H7 (cell line): ENCODE results near the gene SLC29A1. TPM values are rescaled to one million over a fixed set of nuclear protein-coding genes. Genes with fewer than 3 reads are reported as not detected.

Source experiments
- DNase-seq: peaks from one replicate; pipeline ENCODE4 v3.0.0; 2012
- H3K27me3 ChIP-seq: 2 replicates; pipeline ENCODE4 v1.6.0; 2011; ENCODE audit warnings: mild to moderate bottlenecking, low read length; ENCODE audit not compliant: control insufficient read depth, insufficient read depth
- H3K36me3 ChIP-seq: replicated peaks from 2 replicates; pipeline ENCODE4 v1.5.1; 2011; ENCODE audit warnings: low read length; ENCODE audit not compliant: control insufficient read depth, insufficient read depth
- H3K4me3 ChIP-seq: 2 replicates; pipeline ENCODE4 v1.5.1; 2011; ENCODE audit warnings: low read depth, mild to moderate bottlenecking, control low read depth, low read length, moderate library complexity; ENCODE audit not compliant: insufficient read depth
- total RNA-seq: library from RNA; depleted of rRNA; stranded (reverse); fragments of >200 nt; shearing (Covaris generic); gene quantifications from 2 replicates; pipeline ENCODE4 v1.2.3, GENCODE V29; 2014

The SLC29A1 gene
- total RNA-seq, 1 experiment from 2014 or later = 68.6 TPM

DNA sequence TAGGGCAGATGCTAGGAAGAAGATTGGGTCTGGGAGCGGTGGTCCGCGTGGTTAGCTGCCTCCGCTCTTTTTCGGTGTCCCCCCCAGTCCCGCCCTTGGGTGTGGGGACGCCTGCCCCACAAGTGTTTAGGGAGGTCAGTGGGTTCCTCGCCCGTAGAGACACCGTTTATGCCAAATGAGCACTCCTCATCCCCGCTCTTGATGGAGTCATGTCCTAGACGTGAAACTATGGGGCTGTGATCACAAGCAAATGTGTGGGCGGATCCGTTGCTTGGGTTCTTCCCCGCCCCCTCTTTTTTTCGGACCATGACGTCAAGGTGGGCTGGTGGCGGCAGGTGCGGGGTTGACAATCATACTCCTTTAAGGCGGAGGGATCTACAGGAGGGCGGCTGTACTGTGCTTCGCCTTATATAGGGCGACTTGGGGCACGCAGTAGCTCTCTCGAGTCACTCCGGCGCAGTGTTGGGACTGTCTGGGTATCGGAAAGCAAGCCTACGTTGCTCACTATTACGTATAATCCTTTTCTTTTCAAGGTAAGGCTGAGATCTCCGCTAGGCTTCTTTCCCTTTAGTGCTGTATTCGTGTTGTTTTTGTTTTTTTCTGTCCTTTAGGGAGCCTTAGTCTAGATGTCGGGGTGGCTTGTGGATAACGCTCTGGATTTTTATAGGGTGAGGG lies 23.4 kb downstream of the SLC29A1 start, which contains the start of gene HSP90AB1:
TSS of gene HSP90AB1 (plus strand) at position 439 of the 675 bp plus-strand sequence. CDS start 1,529 bp downstream, outside the sequence.
- peaks cover 32% of the 10 kb centered on the region for H3K36me3 ChIP-seq
- H3K4me3 ChIP-seq = peak within 1 kb of the TSS; percentile 96
- DNase-seq = peak; percentile 97
- H3K27me3 ChIP-seq = no peaks in the 10 kb centered on the region

GRCh38 chr6:44247338-44248302 lies 24.2 kb downstream of the SLC29A1 start:
- H3K36me3 ChIP-seq = peaks cover 39% of the 10 kb centered on the region
- peak; percentile 74 for DNase-seq
- no peaks in the 10 kb centered on the region for H3K27me3 ChIP-seq
- H3K4me3 ChIP-seq = peak overlapping the region; percentile 96

DNA sequence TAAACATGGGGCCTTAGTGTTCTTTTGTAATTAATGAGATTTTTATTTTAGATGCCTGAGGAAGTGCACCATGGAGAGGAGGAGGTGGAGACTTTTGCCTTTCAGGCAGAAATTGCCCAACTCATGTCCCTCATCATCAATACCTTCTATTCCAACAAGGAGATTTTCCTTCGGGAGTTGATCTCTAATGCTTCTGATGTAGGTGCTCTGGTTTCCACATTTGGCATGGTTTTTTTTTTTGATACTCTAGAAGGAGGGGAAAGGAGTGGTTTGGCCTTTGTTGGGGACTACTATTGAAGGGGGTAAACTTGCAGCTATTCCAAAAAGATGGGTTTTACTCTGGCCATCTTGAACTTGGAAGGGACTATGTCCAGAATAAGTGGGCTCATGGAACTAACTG lies 25.2 kb downstream of the SLC29A1 start:
- Histone ChIP-seq H3K36me3 (peaks cover 48% of the 10 kb centered on the region), H3K27me3 (no peaks in the 10 kb centered on the region), H3K4me3 (peak overlapping the region; percentile 96)
- DNase-seq = no peak

GRCh38 chr6:44249082-44249748 lies 25.8 kb downstream of the SLC29A1 start:
- Histone ChIP-seq H3K27me3 (no peaks in the 10 kb centered on the region), H3K36me3 (peaks cover 54% of the 10 kb centered on the region), H3K4me3 (no peak overlapping the region)
- no peak for DNase-seq

- peaks cover 63% of the 10 kb centered on the region for H3K36me3 ChIP-seq
- H3K4me3 ChIP-seq = no peak overlapping the region
Observed at GRCh38 chr6:44250067-44250717, 26.8 kb downstream of the SLC29A1 start.

GRCh38 chr6:44250718-44251123 lies 27.3 kb downstream of the SLC29A1 start:
- Histone ChIP-seq H3K36me3 (peaks cover 67% of the 10 kb centered on the region), H3K4me3 (no peak overlapping the region)
- DNase-seq = no peak

More at GRCh38 chr6:44250067-44250717, 26.8 kb downstream of the SLC29A1 start:
- H3K27me3 ChIP-seq = no peaks in the 10 kb centered on the region
- DNase-seq = no peak

GRCh38 chr6:44251576-44252524 lies 28.5 kb downstream of the SLC29A1 start:
- no peak for DNase-seq
- no peaks in the 10 kb centered on the region for H3K27me3 ChIP-seq
- H3K4me3 ChIP-seq = no peak overlapping the region
- peaks cover 67% of the 10 kb centered on the region for H3K36me3 ChIP-seq

More at GRCh38 chr6:44250718-44251123, 27.3 kb downstream of the SLC29A1 start:
- no peaks in the 10 kb centered on the region for H3K27me3 ChIP-seq

GRCh38 chr6:44253307-44254101 lies 30.1 kb downstream of the SLC29A1 start:
- no peak for DNase-seq
- no peaks in the 10 kb centered on the region for H3K27me3 ChIP-seq
- H3K4me3 ChIP-seq = no peak overlapping the region
- peaks cover 67% of the 10 kb centered on the region for H3K36me3 ChIP-seq

- H3K4me3 ChIP-seq = no peak overlapping the region
- no peaks in the 10 kb centered on the region for H3K27me3 ChIP-seq
- H3K36me3 ChIP-seq = peaks cover 60% of the 10 kb centered on the region
- no peak for DNase-seq
Observed at GRCh38 chr6:44254191-44255104, 31.1 kb downstream of the SLC29A1 start.

- no peak overlapping the region for H3K4me3 ChIP-seq
- peak; percentile 54 for DNase-seq
- peaks cover 53% of the 10 kb centered on the region for H3K36me3 ChIP-seq
Observed at GRCh38 chr6:44255105-44255808, 31.9 kb downstream of the SLC29A1 start.

More at GRCh38 chr6:44255105-44255808, 31.9 kb downstream of the SLC29A1 start:
- no peaks in the 10 kb centered on the region for H3K27me3 ChIP-seq
